Measurements from ENCODE around the gene TPCN1.

The TPCN1 gene

DNA sequence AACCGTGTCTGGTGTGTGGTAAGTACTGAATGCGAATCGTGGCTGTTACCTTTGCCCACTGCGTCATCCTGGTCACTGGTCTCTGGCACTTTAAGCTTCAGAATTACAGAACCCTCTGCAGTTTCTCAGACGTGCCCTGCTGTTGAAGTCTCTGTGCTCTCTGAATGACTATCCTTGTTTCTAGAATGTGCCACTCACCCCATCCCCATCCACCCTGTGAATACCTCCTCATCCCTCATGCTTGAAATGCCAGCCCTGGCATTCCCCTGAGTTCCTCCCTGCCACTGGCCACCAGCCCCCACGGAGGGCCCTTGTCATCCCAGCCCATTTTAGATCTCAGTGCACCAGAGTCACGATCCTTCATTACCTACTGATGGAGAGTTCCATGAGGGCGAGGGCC, 21.3 kb downstream of the TPCN1 start:
- DNase-seq, result no peak

DNA sequence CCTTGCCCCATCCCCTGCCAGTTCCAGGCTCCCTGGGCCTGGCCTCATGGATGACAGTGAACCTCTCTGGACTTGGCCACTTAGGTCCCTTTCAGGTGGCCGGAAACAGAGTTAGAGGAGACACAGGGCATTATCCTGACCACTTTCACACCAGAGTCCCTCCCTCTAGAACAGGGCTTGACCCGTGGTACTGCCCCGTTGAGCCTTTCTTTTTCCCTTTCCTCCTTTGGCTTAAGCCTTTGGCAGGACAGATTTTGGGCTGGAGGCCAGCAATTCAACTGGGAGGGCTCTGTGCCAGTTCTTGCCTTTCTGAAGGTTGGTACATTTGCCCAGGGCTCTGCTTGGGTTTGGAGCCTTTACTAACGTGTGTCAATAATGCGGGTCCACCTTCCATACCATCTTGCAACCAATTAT, 22.8 kb downstream of the TPCN1 start:
- DNase-seq, result no peak

DNA sequence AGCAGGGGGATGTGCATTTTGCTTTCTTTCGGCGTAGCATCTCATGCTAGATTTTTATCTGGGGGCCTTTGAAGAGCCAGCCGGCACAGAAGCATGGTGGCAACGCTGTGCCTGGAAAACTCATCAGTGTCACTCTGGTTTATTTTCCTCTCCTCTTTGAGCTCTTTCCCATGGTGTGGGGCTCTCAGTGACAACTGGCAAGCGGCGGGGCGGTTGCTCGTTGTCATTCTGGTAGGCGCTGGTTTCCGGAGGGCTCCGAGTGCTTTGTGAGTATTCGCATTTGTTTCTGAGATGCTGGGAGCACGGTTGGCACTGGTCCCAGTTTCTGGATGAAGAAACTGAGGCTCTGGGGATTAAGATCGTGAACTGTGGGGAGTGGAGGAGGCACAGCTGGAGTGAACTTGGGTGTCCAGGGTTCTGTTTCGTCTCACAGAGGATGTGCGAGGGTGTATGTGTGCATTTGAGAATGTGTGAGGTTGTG, 23.3 kb downstream of the TPCN1 start:
- peak; percentile 30 for DNase-seq

DNA sequence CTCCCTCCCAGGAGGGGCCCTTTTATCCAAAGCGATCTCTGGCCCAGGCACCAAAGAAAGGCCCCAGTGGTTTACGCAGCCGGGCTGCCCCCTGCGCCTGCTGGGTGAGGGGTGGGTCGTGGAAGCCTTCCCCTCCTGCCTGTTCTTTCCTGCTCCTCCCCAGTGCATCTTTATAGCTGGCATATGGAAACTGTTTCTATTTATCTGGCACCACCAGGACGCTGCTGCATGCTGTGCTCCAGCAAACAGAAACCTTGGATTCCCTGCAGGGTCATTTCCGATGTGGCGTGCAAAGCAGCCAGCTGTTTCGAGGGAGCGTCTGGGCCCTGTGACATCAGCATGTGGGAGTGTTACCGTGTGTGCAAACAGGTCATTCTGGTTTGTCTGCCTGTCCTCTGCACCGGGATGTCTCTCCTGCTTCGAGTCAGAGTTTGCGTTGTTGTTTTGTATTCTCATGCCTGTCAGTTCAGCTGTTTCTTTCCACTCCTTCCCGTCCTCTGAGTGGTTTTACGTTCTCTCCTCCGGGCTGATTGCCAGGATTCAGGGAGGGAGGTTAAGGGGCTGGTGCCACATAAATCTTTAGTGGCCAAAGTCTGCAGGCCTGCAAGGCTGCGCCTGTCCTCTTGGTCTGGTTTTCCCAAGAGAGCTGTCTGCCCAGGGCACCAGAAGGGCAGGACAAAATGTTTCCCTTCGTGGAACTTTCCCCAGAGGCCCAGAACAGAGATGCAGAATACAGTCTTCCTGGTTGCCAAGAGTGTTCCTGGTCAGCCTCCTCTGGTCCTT, 24.6 kb downstream of the TPCN1 start:
- no peak for DNase-seq

DNA sequence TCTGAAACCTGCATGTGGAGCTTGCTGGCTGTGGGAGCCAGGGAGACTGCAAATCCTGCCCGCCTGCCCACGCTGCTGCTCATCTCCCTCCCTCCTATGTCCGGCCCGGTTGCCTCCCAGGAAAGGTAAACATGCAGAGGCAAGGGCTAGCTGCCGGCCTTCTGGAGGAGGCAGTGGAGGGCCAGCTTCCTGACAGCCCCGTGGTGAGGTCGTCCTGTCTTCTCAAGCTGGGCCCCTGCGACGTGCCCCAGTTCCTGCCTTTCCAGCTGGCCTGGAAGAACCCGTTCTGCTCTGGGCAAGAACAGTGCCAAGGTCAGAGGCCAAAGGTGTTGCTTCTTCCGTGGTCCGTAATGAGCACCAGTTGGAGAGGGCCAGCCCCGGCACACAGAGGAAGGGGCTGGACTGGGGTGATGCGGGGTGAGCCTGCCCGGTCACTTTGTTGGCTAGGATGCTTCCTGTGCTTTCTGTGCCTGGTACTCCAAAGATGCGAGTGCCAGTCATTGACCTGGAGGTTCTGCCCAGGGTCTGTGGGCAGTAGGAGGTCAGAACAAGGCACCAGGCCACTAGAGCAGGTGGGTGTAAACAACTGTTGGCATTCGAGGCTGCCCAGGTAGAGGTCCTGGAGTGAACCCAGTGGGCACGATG, 25.3 kb downstream of the TPCN1 start:
- no peak for DNase-seq

DNA sequence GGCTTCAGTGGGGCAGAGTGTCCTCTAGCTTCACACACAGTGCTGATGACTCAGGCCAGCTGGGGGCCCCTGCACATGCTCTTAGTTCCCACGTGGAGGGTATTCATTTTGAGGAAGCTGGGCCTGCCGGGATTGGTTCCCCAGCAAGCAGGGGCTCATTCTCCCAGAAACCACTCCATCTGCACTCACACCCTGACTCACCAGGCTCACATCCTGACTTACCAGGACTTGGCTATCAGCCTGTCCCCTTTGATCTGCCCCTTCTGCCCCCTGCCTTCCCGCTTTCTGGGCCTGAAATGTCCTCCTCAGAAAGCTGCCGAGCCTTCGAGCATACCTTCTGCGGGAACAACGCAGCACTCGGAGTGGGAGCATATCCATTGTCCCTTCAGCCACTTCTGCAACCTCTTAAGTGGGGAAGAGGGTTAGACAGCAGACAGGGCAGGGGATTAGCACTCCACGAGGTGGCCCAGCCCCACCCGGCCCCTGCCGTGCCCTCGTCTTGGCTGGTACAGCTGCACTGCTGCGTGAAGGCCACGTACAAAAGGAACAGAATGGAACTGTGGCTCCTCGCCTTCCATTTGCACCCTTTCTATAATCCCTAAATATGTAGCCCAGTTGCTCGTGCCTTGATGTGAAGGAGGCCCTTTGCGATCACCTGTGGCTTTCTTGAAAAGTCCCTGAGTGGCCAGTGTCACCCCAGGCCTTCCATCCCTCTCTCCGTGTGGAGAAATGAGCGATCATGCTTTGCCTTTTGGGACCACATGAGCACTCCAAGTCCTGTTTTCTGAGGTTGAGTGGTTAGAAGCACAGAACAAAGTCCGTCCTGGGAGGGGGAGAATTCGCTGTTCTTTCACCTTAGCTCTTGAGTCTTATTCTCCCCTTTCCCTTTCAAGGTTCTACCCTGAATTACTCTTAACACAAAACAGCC, 26.1 kb downstream of the TPCN1 start:
- no peak for DNase-seq

DNA sequence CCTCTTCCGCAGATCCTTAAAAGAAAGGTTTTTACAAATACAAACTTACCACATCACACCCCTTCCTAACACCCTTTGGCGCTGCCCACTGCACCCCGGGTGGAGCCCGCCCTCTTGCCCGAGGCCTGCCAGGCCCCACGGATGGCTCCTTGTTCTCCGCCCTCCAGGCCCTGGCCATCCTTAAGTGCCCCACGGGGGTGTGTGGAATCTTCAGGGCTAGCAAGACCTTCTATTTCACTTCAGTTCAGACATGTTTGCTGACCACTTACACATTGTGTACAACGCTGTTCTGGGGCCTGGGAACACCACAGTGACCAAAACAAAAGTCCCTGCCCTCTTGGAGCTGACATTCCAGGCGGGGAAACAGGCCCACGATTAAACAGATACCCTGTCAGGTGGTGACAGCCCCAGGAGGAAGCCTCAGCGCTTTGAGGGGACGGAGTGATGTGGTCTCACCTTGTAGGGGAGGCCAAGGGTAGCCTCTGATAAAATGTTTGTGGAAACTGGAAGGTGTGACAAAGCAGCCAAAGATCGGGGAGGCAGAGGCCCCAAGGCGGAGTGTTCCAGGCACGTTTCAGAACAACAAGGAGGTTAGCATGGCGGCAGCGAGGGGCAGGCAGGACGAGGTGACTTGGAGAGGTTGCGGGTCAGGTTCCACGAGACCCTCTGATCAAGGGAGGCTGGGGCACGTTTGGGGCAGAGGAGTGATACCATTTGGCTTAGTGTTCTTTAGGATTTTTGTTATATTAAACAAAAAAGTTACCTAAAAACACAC, 27.0 kb downstream of the TPCN1 start:
- no peak for DNase-seq

DNA sequence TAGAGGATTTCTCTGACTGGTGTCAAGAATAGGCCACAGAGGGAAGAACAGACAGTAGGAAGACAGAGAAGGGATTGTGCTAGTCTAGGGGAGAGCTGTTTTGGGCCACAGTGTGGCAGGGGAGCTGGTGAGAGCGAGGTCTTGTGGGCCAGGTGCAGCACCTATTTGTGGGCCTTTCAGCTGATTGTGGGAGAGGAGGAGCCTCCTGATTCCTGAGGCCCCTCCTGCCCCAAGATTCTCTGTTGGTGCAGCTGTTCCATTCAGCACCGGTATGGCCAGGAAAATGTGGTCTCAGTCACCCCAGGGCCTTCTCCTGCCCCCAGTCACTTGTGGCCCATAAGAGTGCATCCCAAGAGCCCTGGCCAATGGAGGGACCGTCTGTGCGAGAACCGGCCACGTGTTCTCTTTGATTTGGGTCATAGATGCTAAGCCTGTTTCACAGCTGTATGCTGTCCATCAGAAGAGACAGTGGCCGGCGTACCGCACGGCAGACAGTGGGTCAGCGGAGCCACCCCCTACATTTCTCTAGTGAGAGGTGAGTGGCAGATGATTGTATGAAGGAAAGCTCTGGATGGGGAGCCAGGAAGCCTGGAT, 27.7 kb downstream of the TPCN1 start:
- no peak for DNase-seq

DNA sequence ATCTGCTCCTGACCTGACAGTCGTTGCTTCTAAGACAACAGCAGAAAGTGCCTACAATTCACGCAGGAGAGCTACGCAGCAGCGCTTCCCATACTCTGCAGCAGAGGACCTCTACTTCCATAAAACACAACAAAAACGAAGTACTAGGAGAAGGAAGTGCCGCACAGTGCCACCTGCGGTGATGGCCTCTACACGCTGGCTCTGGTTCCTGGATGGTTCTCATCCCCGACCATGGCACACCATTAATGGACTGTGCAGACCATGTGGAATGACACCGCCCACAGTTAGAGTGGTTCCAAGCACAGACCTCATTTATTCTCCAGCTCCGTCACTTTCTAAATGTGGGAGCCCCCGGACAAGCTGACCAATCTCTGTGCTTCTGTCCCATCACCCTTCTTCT, 28.3 kb downstream of the TPCN1 start:
- DNase-seq, result no peak

DNA sequence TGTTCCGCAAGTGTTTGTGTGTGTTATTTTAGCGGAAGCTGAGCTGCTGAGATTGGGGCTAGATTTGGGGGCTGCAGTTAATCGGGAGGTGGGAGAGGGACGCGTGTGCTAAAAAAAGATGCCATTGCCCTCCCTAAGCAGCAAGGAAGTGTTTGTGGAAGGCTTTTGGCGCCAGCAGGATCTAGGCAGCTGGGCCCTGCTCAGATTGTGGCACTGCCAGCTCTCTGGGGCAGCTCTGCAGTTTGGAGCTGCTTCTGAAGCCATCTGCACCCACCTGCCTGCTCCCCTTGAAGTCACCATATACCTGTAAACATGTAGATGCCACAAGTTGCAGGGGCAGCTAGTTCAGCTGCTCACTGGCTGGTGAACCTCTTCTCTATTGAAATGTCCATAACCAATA, 28.8 kb downstream of the TPCN1 start:
- DNase-seq, result no peak

DNA sequence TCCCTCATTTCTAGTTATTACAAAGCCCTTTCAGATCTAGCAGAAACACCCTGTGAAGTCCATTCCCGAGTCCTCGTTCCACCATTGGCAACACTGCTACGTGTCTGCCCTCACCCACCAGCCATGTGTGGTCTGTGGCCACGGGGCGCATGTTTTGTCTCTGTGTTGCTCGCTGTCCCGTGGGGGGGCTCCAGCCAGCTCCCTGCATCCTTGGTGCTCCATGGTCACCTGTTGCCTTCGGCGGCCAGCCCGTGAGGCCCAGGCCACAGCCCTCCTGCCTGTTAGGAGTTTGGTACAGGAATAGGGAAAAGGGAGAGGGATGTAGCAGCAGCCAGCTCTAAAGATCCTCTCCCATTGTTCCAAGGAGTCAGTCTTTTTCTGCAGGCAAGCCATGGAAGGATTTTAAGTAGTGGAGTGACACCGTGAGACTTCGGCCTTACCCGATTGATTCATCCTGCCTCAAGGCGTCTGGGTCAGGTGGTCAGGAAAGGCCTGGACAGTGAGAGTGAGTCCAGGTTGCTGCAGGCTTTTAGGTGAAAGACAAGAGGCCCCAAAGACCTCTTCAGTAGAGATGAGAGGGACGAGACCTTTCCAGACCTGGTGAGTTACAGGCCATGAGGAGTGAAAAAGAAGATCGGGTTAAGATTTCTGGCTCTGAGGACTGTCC, 30.3 kb downstream of the TPCN1 start:
- no peak for DNase-seq

DNA sequence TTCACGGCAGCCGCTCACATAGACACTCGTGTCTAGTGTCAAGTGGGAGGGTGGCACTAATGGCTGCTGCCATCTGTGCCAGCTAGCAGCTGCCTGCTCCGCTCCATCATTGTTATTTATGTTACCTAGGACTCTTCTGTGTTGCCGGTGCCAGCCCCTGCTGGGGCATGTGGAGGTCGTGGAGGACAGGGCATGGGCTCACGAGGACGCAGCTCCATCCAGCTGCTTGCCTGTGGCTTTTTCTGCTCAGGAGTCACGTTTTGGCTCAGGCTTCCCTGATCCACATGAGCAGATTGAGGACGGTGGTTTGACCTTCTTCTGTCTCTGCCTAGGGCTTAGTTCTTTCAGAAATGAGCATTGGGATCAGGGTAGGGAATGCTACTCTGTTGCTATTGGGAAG, 31.2 kb downstream of the TPCN1 start:
- no peak for DNase-seq

DNA sequence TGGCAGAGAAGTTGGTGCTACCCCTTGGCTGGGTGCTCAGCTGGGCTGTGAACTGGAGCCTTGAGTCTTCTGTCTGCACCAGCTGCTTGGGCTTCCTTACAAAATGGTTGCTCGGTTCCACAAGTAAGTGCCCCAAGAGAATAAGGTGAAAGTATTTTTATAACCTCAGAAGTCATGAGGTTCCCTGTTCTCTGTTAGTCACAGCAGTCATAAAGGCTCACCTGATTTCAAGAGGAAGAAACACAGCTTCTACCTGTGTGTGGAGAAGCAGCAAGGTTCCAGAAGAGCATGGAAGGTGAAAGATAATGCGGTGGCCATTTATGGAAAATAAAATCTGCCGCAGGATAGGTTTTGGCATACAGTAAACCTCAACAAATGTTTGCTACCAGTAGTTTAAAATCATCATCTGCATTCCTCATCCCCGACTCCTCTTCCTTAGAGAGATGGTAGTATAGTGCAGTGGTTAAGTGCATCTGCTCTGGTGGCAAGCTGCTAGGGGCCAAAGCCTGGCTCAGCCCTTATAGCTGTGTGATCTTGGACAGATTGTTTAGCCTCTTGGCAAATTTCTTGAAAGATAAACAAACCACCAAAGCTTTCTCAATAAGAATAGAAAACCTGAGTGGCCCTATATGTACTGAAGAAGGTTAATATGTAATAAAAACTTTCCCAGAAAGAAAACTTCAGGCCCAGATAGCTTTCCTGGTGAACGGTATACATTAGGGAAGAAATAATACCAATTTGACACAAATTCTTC, 32.4 kb downstream of the TPCN1 start:
- DNase-seq, result no peak

DNA sequence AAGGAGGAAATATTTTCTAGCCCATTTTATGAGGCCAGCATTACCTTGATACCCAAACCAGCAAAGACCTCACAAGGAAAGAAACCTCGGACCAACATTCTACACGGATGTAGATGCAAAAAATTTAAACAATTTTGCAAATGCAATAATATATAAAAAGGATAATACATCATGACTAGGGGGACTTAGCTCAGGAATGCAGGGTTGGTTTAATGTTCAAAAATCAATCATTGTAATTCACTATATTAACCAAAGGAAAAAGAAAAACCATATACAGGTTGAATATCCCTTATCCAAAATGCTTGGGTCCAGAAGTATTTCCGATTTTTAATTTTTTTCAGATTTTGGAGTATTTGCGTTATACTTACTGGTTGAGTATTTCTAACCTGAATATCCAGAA, 33.0 kb downstream of the TPCN1 start:
- DNase-seq, result no peak

DNA sequence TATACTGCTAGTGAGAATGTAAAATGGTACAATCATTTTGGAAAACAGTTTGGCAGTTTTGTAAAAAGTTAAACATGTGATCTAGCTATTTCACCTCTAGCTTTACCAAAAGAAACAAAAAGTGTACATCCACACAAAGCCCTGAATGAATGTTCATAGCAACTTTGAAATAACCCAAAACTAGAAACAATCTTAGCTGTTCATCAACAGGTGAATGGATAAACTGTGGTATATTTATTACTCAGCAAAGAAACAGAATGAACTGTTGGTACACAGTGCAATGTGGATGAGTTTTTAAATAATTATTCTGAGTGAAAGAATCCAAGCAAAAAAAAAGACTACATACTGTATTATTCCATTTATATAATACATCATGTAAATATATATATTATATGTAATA, 36.3 kb downstream of the TPCN1 start:
- DNase-seq, result no peak

DNA sequence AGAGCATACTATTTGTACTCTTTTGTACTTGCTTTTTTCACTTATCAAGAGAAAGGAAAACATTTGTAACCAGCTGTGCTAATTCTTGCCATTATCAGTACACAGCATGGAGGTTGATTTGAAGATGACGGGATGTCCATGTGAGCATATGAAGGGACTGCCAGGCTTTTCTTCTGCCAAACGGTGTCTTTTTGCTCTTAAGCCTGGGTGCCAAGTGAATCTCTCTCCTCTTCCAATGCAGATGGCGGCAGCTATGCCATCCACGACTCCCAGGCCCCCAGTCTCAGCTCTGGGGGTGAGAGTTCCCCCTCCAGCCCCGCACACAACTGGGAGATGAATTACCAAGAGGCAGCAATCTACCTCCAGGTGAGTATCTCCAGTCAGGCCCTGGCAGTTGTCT, 38.9 kb downstream of the TPCN1 start:
- DNase-seq, result no peak

DNA sequence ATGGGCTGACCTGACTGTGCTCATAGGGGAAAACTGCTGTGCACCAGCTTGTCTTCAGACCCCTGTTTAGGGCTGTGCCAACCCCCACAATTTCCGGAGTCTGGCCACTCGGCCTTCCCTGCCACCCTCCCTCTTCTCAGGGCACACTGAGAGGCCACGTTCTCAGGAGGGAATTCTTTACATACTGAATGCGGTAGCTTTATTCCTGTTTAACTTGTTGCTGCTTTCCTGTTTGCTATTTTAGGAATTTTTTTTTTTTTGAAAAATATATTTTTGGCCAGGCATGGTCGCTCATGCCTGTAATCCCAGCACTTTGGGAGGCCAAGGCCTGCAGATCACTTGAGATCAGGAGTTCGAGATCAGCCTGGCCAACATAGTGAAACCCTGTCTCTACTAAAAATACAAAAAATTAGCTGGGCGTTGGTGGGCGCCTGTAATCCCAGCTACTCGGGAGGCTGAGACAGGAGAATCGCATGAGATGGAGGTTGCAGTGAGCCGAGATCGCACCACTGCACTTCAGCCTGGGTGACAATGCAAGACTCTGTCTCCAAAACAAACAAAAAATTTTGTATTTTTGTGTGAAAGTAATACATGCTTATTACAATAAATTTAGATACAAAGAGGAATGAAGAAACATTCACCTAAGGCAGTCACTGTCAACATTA, 39.5 kb downstream of the TPCN1 start:
- no peak for DNase-seq

DNA sequence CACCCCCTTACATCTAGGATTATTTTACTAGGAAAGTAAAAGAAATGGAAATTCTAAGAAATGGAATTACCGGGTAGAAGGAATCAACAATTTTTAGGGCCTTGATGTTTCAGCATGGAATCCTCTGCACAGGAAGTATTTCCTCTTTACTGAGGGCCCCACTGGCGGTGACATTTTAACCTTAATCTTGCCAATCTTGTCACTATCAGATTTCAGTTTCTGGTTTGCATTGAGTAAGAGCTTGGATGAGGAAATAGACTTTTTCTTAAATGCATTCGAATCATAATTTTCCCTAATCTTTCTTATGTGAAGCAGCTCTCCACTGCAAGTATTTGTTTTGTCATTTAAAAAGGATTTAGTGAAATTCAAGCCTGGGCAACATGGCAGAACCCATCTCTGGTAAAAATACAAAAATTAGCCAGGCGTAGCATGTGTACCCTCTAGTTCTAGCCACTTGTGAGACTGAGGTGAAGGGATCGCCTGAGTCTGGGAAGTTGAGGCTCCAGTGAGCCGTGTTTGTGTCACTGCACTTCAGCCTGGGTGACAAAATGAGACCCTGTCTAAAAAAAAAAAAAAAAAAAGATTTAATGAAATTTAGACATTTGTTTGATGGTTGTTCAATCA, 40.7 kb downstream of the TPCN1 start:
- DNase-seq, result peak; percentile 58

DNA sequence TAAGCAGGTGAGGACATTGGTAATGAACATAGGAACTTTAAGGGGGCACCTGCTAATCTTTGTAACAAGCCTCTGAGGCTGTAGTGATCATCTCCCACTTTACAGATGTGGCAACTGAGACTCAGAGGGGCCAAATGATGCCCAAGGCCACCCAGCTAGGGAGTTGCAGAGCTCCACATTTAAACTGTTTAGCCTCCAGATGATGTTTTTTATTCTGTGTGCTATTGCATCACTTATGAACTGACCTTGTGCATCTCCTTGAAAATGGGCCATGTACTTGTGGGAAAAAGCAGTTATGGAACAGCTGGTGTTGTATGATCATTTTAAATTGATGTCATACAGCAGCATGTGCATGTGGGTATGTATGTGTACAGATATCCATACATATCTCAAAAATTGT, 41.4 kb downstream of the TPCN1 start:
- DNase-seq, result no peak

DNA sequence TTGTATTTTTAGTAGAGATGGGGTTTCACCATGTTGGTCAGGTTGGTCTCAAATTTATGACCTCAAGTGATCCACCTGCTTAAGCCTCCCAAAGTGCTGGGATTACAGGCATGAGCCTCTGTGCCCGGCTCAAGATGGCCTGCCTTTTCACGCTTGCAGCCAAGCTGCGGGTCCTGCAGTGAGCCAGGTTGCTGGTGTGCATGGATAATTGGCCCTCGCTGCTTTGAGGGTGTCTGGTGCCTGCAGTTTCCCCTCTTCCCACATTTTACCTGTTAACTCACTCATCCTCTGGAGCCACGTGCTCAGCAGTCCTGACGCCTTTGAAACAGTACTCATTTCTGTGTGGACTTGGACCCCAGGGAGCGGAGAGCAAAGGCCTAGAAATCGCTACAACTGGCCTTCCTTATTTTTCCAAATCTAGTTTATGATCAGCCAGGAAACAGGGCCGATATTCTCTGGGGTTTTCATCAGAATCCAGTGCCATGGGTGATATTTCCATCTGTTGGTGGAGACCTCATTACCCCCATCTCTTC, 42.2 kb downstream of the TPCN1 start:
- DNase-seq, result no peak
